Thyroid gland (tissue), 4 donors: ENCODE data around the gene CD80. TPM values are rescaled to one million over a fixed set of nuclear protein-coding genes. Genes with fewer than 3 reads are reported as not detected.

ENCODE experiments used
- DNase-seq, 2 donors: peaks; one replicate each; pipeline ENCODE4 v3.0.0-alpha.2; 2019
- H3K27ac ChIP-seq, 3 donors: fragments of 200-600 bp; sonication (generic); 1 replicate in 2 of 3; 2 replicates in 1 of 3; pipeline ENCODE4 v1.5.1; 2016 to 2019; ENCODE audit warnings: mild to moderate bottlenecking in 1 of 3, moderate library complexity in 1 of 3
- H3K27me3 ChIP-seq: fragments of 200-600 bp; sonication (generic); one replicate; pipeline ENCODE4 v1.5.1; 2019
- H3K36me3 ChIP-seq, 2 donors: fragments of 200-600 bp; sonication (generic); one replicate each; pipeline ENCODE4 v1.5.1; 2016 to 2019
- H3K4me1 ChIP-seq, 2 donors: fragments of 200-600 bp; sonication (generic); one replicate each; pipeline ENCODE4 v1.5.1; 2017 to 2019
- H3K4me3 ChIP-seq, 3 donors: fragments of 200-600 bp; sonication (generic); replicated peaks in 1 of 3; 1 replicate in 2 of 3; 2 replicates in 1 of 3; pipeline ENCODE4 v1.5.1; 2016; ENCODE audit warnings: mild to moderate bottlenecking in 1 of 3
- H3K9me3 ChIP-seq: fragments of 200-600 bp; sonication (generic); one replicate; pipeline ENCODE4 v1.5.1; 2017
- CTCF ChIP-seq, 6 experiments: fragments of 200-600 bp in 3 of 6; fragments of 450-650 bp in 3 of 6; sonication (generic) in 3 of 6; IDR thresholded peaks; one replicate each; pipeline ENCODE4 v1.5.1; 2016 to 2019; ENCODE audit warnings: antibody characterized with exemption in 6 of 6, mild to moderate bottlenecking in 2 of 6, inconsistent platforms in 1 of 6, moderate library complexity in 1 of 6
- POLR2A ChIP-seq, 2 donors: fragments of 450-650 bp; IDR thresholded peaks; one replicate each; pipeline ENCODE4 v1.6.1; 2017; ENCODE audit warnings: antibody characterized with exemption in 2 of 2, mild to moderate bottlenecking in 2 of 2, moderate library complexity in 1 of 2
- WGBS, 2 donors: methylation state at CpG; one replicate each; pipeline ENCODE4 v1.1.5; 2017; 5-methylcytosine and 5-hydroxymethylcytosine counted together
- intact Hi-C: fragments of 100-400 bp; cut with DNase I; formaldehyde crosslinking; loops from one replicate; pipeline ENCODE4 v1.15.1; 2023
- total RNA-seq, 4 donors: library from RNA; depleted of rRNA; stranded (reverse); fragments of >200 nt; gene quantifications; one replicate each; pipeline ENCODE4 v1.2.3, GENCODE V29; 2016

Gene CD80
- total RNA-seq, 4 donors from 2014 or later = 0.83 to 2.3 (median 1.1) TPM

GRCh38 chr3:119585208-119585607 lies 25.8 kb upstream of the CD80 start:
- 95 to 97% methylated on average over 10 of the region's 10 CpGs for WGBS, 2 donors
- Histone ChIP-seq H3K36me3 (no peaks in the 10 kb centered on the region), H3K4me3 (no peak overlapping the region), H3K4me1 (peaks cover 4% of the 10 kb centered on the region in 2 donors), H3K9me3 (no peaks in the 10 kb centered on the region), H3K27ac (no peak overlapping the region), H3K27me3 (no peaks in the 10 kb centered on the region)
- intact Hi-C loops = no loop called here
- TF ChIP-seq CTCF (IDR thresholded peaks at IDR 0.05) = no peak
- TF ChIP-seq POLR2A (IDR thresholded peaks at IDR 0.05) = no peak
- no peak for DNase-seq

- H3K4me3 ChIP-seq = no peak overlapping the region
- H3K27ac ChIP-seq = no peak overlapping the region
- H3K9me3 ChIP-seq = no peaks in the 10 kb centered on the region
- WGBS, 2 donors = 80 to 89% methylated on average over 6 of the region's 6 CpGs
- peaks cover 9 to 10% of the 10 kb centered on the region in 2 donors for H3K4me1 ChIP-seq
- no peak for DNase-seq
- H3K36me3 ChIP-seq = no peaks in the 10 kb centered on the region
- intact Hi-C loops = no loop called here
- no peaks in the 10 kb centered on the region for H3K27me3 ChIP-seq
- no peak for TF ChIP-seq CTCF (IDR thresholded peaks at IDR 0.05)
- TF ChIP-seq POLR2A (IDR thresholded peaks at IDR 0.05) = no peak
Observed at GRCh38 chr3:119582178-119582577, 22.8 kb upstream of the CD80 start.

- TF ChIP-seq POLR2A (IDR thresholded peaks at IDR 0.05) = no peak
- no peak for TF ChIP-seq CTCF (IDR thresholded peaks at IDR 0.05)
- DNase-seq = peak; percentile 34 to 40
Observed at GRCh38 chr3:119580067-119580760, 20.8 kb upstream of the CD80 start.

GRCh38 chr3:119579366-119580066 lies 20.1 kb upstream of the CD80 start, which contains the start of gene ADPRH:
TSS of gene ADPRH (plus strand) at chr3:119579492. CDS start at chr3:119582170, 2,678 bp downstream.
- peaks cover 9 to 10% of the 10 kb centered on the region in 2 donors for H3K4me1 ChIP-seq
- H3K4me3 ChIP-seq = peak within 1 kb of the TSS; percentile 30 to 49 (median 39)
- intact Hi-C loops = no loop called here
- 1 to 3% methylated on average over 13 to 20 of the region's 68 CpGs for WGBS, 2 donors
- peak; percentile 91 for DNase-seq
- no peaks in the 10 kb centered on the region for H3K36me3 ChIP-seq
- TF ChIP-seq POLR2A (IDR thresholded peaks at IDR 0.05) = peak in 1 of 2 donors; percentile 73
- TF ChIP-seq CTCF (IDR thresholded peaks at IDR 0.05) = no peak
- no peaks in the 10 kb centered on the region for H3K9me3 ChIP-seq
- peak within 1 kb of the TSS; percentile 84 to 97 (median 96) for H3K27ac ChIP-seq
- no peaks in the 10 kb centered on the region for H3K27me3 ChIP-seq

More at GRCh38 chr3:119580067-119580760, 20.8 kb upstream of the CD80 start:
- Histone ChIP-seq H3K36me3 (no peaks in the 10 kb centered on the region), H3K27ac (peak overlapping the region; percentile 84 to 97 (median 96)), H3K27me3 (no peaks in the 10 kb centered on the region), H3K4me1 (peaks cover 9 to 10% of the 10 kb centered on the region in 2 donors), H3K4me3 (peak overlapping the region; percentile 30 to 49 (median 39)), H3K9me3 (no peaks in the 10 kb centered on the region)
- 13 to 20% methylated on average over 16 of the region's 16 CpGs for WGBS, 2 donors
- intact Hi-C loops = no loop called here

GRCh38 chr3:119575507-119575906 lies 16.1 kb upstream of the CD80 start:
- intact Hi-C loops = no loop called here
- TF ChIP-seq POLR2A (IDR thresholded peaks at IDR 0.05) (no peak), CTCF (IDR thresholded peaks at IDR 0.05) (no peak)
- no peak for DNase-seq

More at GRCh38 chr3:119575507-119575906, 16.1 kb upstream of the CD80 start:
- Histone ChIP-seq H3K27ac (no peak overlapping the region), H3K4me1 (peaks cover 8 to 13% of the 10 kb centered on the region in 2 donors), H3K4me3 (no peak overlapping the region), H3K9me3 (no peaks in the 10 kb centered on the region), H3K27me3 (no peaks in the 10 kb centered on the region), H3K36me3 (no peaks in the 10 kb centered on the region)
